H9 (cell line): Measurements from ENCODE around the gene MSI2. TPM values are rescaled to one million over a fixed set of nuclear protein-coding genes. Genes with fewer than 3 reads are reported as not detected.

ENCODE experiments used
- DNase-seq: peaks from one replicate; pipeline ENCODE4 v3.0.0-alpha.2; 2017
- H2AFZ ChIP-seq: one replicate; pipeline ENCODE4 v1.6.1; 2013; ENCODE audit warnings: mild to moderate bottlenecking, low read length, control low read depth, moderate library complexity
- H2AK5ac ChIP-seq: 2 replicates; pipeline ENCODE4 v1.6.1; 2013; ENCODE audit warnings: low read length, control low read depth, mixed read lengths; ENCODE audit not compliant: insufficient read length
- H2BK120ac ChIP-seq: one replicate; pipeline ENCODE4 v1.6.1; 2013; ENCODE audit warnings: low read depth, mild to moderate bottlenecking, low read length, control low read depth, inconsistent platforms; ENCODE audit not compliant: poor library complexity, severe bottlenecking
- H2BK12ac ChIP-seq: 2 replicates; pipeline ENCODE4 v1.6.1; 2013; ENCODE audit warnings: low read length, control low read depth, mixed read lengths, low read depth; ENCODE audit not compliant: insufficient read length
- H2BK15ac ChIP-seq: 2 replicates; pipeline ENCODE4 v1.6.1; 2013; ENCODE audit warnings: low read depth, low read length, control low read depth
- H2BK20ac ChIP-seq: one replicate; pipeline ENCODE4 v1.6.1; 2013; ENCODE audit warnings: low read depth, mild to moderate bottlenecking, low read length, control low read depth, inconsistent platforms; ENCODE audit not compliant: poor library complexity, severe bottlenecking
- H2BK5ac ChIP-seq: 2 replicates; pipeline ENCODE4 v1.6.1; 2013; ENCODE audit warnings: low read length, control low read depth, mixed read lengths; ENCODE audit not compliant: insufficient read length
- H3K14ac ChIP-seq: 2 replicates; pipeline ENCODE4 v1.6.1; 2013; ENCODE audit warnings: low read length, control low read depth; ENCODE audit not compliant: insufficient read depth
- H3K18ac ChIP-seq: 2 replicates; pipeline ENCODE4 v1.6.1; 2013; ENCODE audit warnings: low read depth, mild to moderate bottlenecking, mixed read lengths, low read length, control low read depth; ENCODE audit not compliant: insufficient read length
- H3K23ac ChIP-seq: 2 replicates; pipeline ENCODE4 v1.6.1; 2013; ENCODE audit warnings: low read length, control low read depth, mixed read lengths, low read depth; ENCODE audit not compliant: insufficient read length
- H3K23me2 ChIP-seq: 2 replicates; pipeline ENCODE4 v1.6.1; 2013; ENCODE audit warnings: low read depth, mild to moderate bottlenecking, mixed read lengths, low read length, control low read depth; ENCODE audit not compliant: insufficient read length, poor library complexity, severe bottlenecking
- H3K27ac ChIP-seq: 2 replicates; pipeline ENCODE4 v1.5.1; 2013; ENCODE audit warnings: low read length, control low read depth, mixed read lengths, low read depth; ENCODE audit not compliant: insufficient read length
- H3K27me3 ChIP-seq: 2 replicates; pipeline ENCODE4 v1.6.1; 2013; ENCODE audit warnings: low read length, control low read depth, inconsistent platforms; ENCODE audit not compliant: insufficient read depth
- H3K4ac ChIP-seq: 2 replicates; pipeline ENCODE4 v1.6.1; 2013; ENCODE audit warnings: low read depth, mild to moderate bottlenecking, control low read depth, inconsistent platforms, low read length, moderate library complexity
- H3K4me1 ChIP-seq: 2 replicates; pipeline ENCODE4 v1.6.1; 2013; ENCODE audit warnings: low read length, control low read depth, inconsistent platforms; ENCODE audit not compliant: insufficient read depth
- H3K4me2 ChIP-seq: 2 replicates; pipeline ENCODE4 v1.6.1; 2013; ENCODE audit warnings: low read length, control low read depth, mixed read lengths; ENCODE audit not compliant: insufficient read length, insufficient read depth
- H3K56ac ChIP-seq: 2 replicates; pipeline ENCODE4 v1.6.1; 2013; ENCODE audit warnings: low read depth, mild to moderate bottlenecking, mixed read lengths, low read length, control low read depth; ENCODE audit not compliant: insufficient read length
- H3K79me1 ChIP-seq: 2 replicates; pipeline ENCODE4 v1.6.1; 2013; ENCODE audit warnings: low read depth, mild to moderate bottlenecking, moderate library complexity, low read length, control low read depth, inconsistent platforms; ENCODE audit not compliant: insufficient read depth, poor library complexity, severe bottlenecking
- H3K79me2 ChIP-seq: 2 replicates; pipeline ENCODE4 v1.6.1; 2013; ENCODE audit warnings: low read length, control low read depth, inconsistent platforms; ENCODE audit not compliant: insufficient read depth
- H3K9ac ChIP-seq: 2 replicates; pipeline ENCODE4 v1.6.1; 2013; ENCODE audit warnings: low read length, control low read depth, mixed read lengths; ENCODE audit not compliant: insufficient read length; ENCODE audit errors: extremely low read depth
- H3K9me3 ChIP-seq: one replicate; pipeline ENCODE4 v1.6.1; 2013; ENCODE audit warnings: low read depth, low read length, inconsistent platforms; ENCODE audit not compliant: control insufficient read depth
- H3T11ph ChIP-seq: one replicate; pipeline ENCODE4 v1.6.1; 2013; ENCODE audit warnings: mild to moderate bottlenecking, low read length, control low read depth, inconsistent platforms
- H4K20me1 ChIP-seq: one replicate; pipeline ENCODE4 v1.6.1; 2013; ENCODE audit not compliant: control insufficient read depth, insufficient read length, insufficient read depth
- H4K5ac ChIP-seq: 2 replicates; pipeline ENCODE4 v1.6.1; 2013; ENCODE audit warnings: low read depth, mild to moderate bottlenecking, mixed read lengths, low read length, control low read depth; ENCODE audit not compliant: insufficient read length
- H4K8ac ChIP-seq: replicated peaks from 2 replicates; pipeline ENCODE4 v1.6.1; 2013; ENCODE audit warnings: low read length, control low read depth, mixed read lengths, low read depth; ENCODE audit not compliant: insufficient read length
- H4K91ac ChIP-seq: 2 replicates; pipeline ENCODE4 v1.6.1; 2013; ENCODE audit warnings: low read depth, mild to moderate bottlenecking, moderate library complexity, mixed read lengths, low read length, control low read depth; ENCODE audit not compliant: insufficient read length
- H3K27ac Mint-ChIP-seq, 3 experiments: 2 replicates in 2 of 3; 3 replicates in 1 of 3; pipeline ENCODE4 v1.8.0; 2020 to 2021; ENCODE audit warnings: mixed read lengths in 3 of 3, mild to moderate bottlenecking in 1 of 3, moderate library complexity in 1 of 3
- H3K27me3 Mint-ChIP-seq: 2 replicates; pipeline ENCODE4 v1.8.0; 2021; ENCODE audit warnings: low read depth, mild to moderate bottlenecking, moderate library complexity, mixed read lengths
- H3K36me3 Mint-ChIP-seq, 3 experiments: 2 replicates in 2 of 3; 3 replicates in 1 of 3; pipeline ENCODE4 v1.8.0; 2020 to 2021; ENCODE audit warnings: low read depth in 3 of 3, mixed read lengths in 3 of 3; ENCODE audit not compliant: insufficient read depth in 1 of 3
- H3K4me1 Mint-ChIP-seq, 2 experiments: 2 replicates each; pipeline ENCODE4 v1.8.0; 2020; ENCODE audit warnings: mixed read lengths in 2 of 2
- H3K4me3 Mint-ChIP-seq, 2 experiments: 2 replicates in 1 of 2; 3 replicates in 1 of 2; pipeline ENCODE4 v1.8.0; 2020 to 2021; ENCODE audit warnings: mild to moderate bottlenecking in 2 of 2, mixed read lengths in 2 of 2, moderate library complexity in 1 of 2
- H3K9me3 Mint-ChIP-seq, 2 experiments: 2 replicates in 1 of 2; 3 replicates in 1 of 2; pipeline ENCODE4 v1.8.0; 2020; ENCODE audit warnings: mild to moderate bottlenecking in 2 of 2, mixed read lengths in 2 of 2, moderate library complexity in 1 of 2
- WGBS: extraction: QIAGEN DNeasy Blood & Tissue Kit; methylation state at CpG from one replicate; pipeline ENCODE4 v1.1.7; 2013; ENCODE audit warnings: missing lambda C conversion rate, low lambda C conversion rate, mixed read lengths; ENCODE audit not compliant: insufficient read length; ENCODE audit errors: extremely low coverage; 5-methylcytosine and 5-hydroxymethylcytosine counted together
- total RNA-seq: library from RNA; stranded (reverse); gene quantifications from 2 replicates; pipeline ENCODE4 v1.2.1, GENCODE V29; 2021
- TF ChIP-seq, protein P1 (sequence below): fragments of 200-600 bp; sonication (generic); conservative IDR thresholded peaks from 3 replicates; pipeline ENCODE4 v1.8.0; 2021; ENCODE audit warnings: antibody characterized with exemption, mild to moderate bottlenecking

MSI2 gene
- total RNA-seq, 1 experiment from 2014 or later: 98.5 TPM

DNA sequence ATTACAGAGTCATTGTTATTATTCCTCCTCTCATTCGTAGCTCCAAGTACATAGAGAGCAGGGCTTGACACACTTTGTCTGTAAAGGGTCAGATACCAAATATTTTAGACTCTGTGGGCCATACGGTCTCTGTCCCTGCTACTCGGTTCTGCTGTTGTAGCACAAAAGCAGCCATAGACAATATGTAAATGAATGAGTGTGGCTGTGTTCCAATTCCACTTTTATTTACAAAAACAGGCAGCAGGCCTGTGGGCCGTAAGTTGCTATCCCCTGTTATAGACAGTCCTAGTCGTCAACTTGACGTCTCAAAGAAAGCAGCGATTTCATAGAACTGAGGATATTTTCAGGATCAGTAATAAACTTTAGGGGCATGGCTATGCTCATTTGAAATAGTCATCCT is 161.6 kb downstream of the MSI2 start:
- no peak for DNase-seq
- Mint-ChIP-seq H3K4me3 (no peak overlapping the region), H3K27me3 (no peaks in the 10 kb centered on the region), H3K27ac (no peak overlapping the region), H3K36me3 (peaks cover 0 to 8% (median 2%) of the 10 kb centered on the region in 3 experiments; a peak in 1 of 7 replicates), H3K9me3 (no peaks in the 10 kb centered on the region), H3K4me1 (peaks cover 12 to 34% of the 10 kb centered on the region in 2 experiments)
- Histone ChIP-seq H3K14ac (no peak overlapping the region), H4K5ac (no peak overlapping the region), H3K9ac (no peak overlapping the region), H3K4me1 (no peaks in the 10 kb centered on the region), H2AK5ac (no peak overlapping the region), H3K27ac (no peak overlapping the region), H4K91ac (no peak overlapping the region), H2BK12ac (no peak overlapping the region), H3K23me2 (no peaks in the 10 kb centered on the region), H2BK15ac (no peak overlapping the region), H3K18ac (no peak overlapping the region), H2BK20ac (no peak overlapping the region), H3K79me2 (no peaks in the 10 kb centered on the region), H3K23ac (no peak overlapping the region), H3K27me3 (no peaks in the 10 kb centered on the region), H3K79me1 (no peaks in the 10 kb centered on the region), H3K9me3 (no peaks in the 10 kb centered on the region), H4K20me1 (no peaks in the 10 kb centered on the region), H2AFZ (no peak overlapping the region), H2BK120ac (no peak overlapping the region), H3K4me2 (no peak overlapping the region), H3K56ac (no peak overlapping the region), H2BK5ac (no peak overlapping the region), H4K8ac (no peak overlapping the region), H3K4ac (no peak overlapping the region), H3T11ph (no peak overlapping the region)
- TF ChIP-seq, protein P1, sequence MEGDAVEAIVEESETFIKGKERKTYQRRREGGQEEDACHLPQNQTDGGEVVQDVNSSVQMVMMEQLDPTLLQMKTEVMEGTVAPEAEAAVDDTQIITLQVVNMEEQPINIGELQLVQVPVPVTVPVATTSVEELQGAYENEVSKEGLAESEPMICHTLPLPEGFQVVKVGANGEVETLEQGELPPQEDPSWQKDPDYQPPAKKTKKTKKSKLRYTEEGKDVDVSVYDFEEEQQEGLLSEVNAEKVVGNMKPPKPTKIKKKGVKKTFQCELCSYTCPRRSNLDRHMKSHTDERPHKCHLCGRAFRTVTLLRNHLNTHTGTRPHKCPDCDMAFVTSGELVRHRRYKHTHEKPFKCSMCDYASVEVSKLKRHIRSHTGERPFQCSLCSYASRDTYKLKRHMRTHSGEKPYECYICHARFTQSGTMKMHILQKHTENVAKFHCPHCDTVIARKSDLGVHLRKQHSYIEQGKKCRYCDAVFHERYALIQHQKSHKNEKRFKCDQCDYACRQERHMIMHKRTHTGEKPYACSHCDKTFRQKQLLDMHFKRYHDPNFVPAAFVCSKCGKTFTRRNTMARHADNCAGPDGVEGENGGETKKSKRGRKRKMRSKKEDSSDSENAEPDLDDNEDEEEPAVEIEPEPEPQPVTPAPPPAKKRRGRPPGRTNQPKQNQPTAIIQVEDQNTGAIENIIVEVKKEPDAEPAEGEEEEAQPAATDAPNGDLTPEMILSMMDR: no peak
- WGBS: no CpG with 5 or more reads among the region's 7 CpGs
